Lung (tissue), 12 donors: ENCODE measurements around the gene MERTK. TPM values are rescaled to one million over a fixed set of nuclear protein-coding genes. Genes with fewer than 3 reads are reported as not detected.

ENCODE experiments used
- ATAC-seq: fragments of 200-7000 bp; cut with Tn5 transposase; one replicate; pipeline ENCODE4 v1.9.1; 2020; ENCODE audit warnings: moderate number of reproducible peaks; ENCODE audit not compliant: insufficient read depth, low FRiP score
- DNase-seq, 3 donors: peaks; one replicate each; pipeline ENCODE4 v3.0.0-alpha.2; 2013 to 2017
- H3K27ac ChIP-seq, 2 donors: one replicate each; pipeline ENCODE4 v1.5.1; 2013; ENCODE audit warnings: mild to moderate bottlenecking in 2 of 2, moderate library complexity in 2 of 2, control low read depth in 1 of 2, inconsistent platforms in 1 of 2, low read depth in 1 of 2, low read length in 1 of 2
- H3K27me3 ChIP-seq, 3 donors: one replicate each; pipeline ENCODE4 v1.5.1; 2013; ENCODE audit warnings: low read length in 2 of 3; ENCODE audit not compliant: control insufficient read depth in 3 of 3, insufficient read depth in 3 of 3
- H3K36me3 ChIP-seq, 4 donors: one replicate each; pipeline ENCODE4 v1.5.1; 2013; ENCODE audit warnings: low read length in 4 of 4, mild to moderate bottlenecking in 1 of 4, moderate library complexity in 1 of 4; ENCODE audit not compliant: control insufficient read depth in 4 of 4, insufficient read depth in 4 of 4
- H3K4me1 ChIP-seq, 5 donors: one replicate each; pipeline ENCODE4 v1.5.1; 2013; ENCODE audit warnings: low read length in 5 of 5, mild to moderate bottlenecking in 2 of 5, moderate library complexity in 1 of 5; ENCODE audit not compliant: control insufficient read depth in 5 of 5, insufficient read depth in 5 of 5
- H3K4me3 ChIP-seq: one replicate; pipeline ENCODE4 v1.5.1; 2013; ENCODE audit warnings: mild to moderate bottlenecking, control low read depth, moderate library complexity
- H3K9ac ChIP-seq, 2 donors: one replicate each; pipeline ENCODE4 v1.5.1; 2013; ENCODE audit warnings: low read length in 2 of 2, control low read depth in 1 of 2; ENCODE audit not compliant: insufficient read depth in 1 of 2
- H3K9me3 ChIP-seq, 4 donors: one replicate each; pipeline ENCODE4 v1.5.1; 2013; ENCODE audit warnings: low read length in 3 of 4, mild to moderate bottlenecking in 1 of 4, moderate library complexity in 1 of 4; ENCODE audit not compliant: control insufficient read depth in 4 of 4, insufficient read depth in 3 of 4
- CTCF ChIP-seq: IDR thresholded peaks from 2 replicates; pipeline ENCODE4 v1.5.1; 2012; ENCODE audit warnings: mild to moderate bottlenecking; ENCODE audit errors: control extremely low read depth, extremely low read depth
- WGBS, 2 donors: extraction: QIAGEN DNeasy Blood & Tissue Kit; methylation state at CpG; one replicate each; pipeline ENCODE4 v1.1.7; 2013; 5-methylcytosine and 5-hydroxymethylcytosine counted together
- polyA plus RNA-seq, 2 donors: library from polyadenylated mRNA; stranded (reverse); fragments of 200-250 nt; gene quantifications; one replicate each; pipeline ENCODE4 v1.2.1, GENCODE V29; 2013
- total RNA-seq, 2 donors: library from RNA; depleted of rRNA in 1 of 2; stranded (reverse); fragments of >200 nt in 1 of 2; gene quantifications; one replicate each; pipeline ENCODE4 v1.2.1, GENCODE V29; 2014 to 2021
- donor health status: control.
- donor health status: control.
- donor health status: Bipolar disorder and iron deficiency.
- donor health status: healthy.
- donor health status: DM: yes; HTN: yes; CAD: no.

Gene MERTK
- total and polyA plus RNA-seq, 4 donors: 5.5 to 33.1 (median 22.4) TPM

GRCh38 chr2:111900859-111901258 lies 2.5 kb downstream of the MERTK start:
- no peaks in the 10 kb centered on the region for H3K27me3 ChIP-seq
- TF ChIP-seq CTCF: no peak
- peaks cover 0 to 1% (median 0%) of the 10 kb centered on the region in 4 donors for H3K9me3 ChIP-seq
- WGBS, 2 donors: 21 to 25% methylated on average over 3 of the region's 3 CpGs
- H3K36me3 ChIP-seq: no peaks in the 10 kb centered on the region
- H3K27ac ChIP-seq: no peak overlapping the region
- ATAC-seq (no peak), DNase-seq (peak; percentile 68 to 72 (median 71))
- peaks cover 6 to 28% (median 9%) of the 10 kb centered on the region in 5 donors for H3K4me1 ChIP-seq
- H3K4me3 ChIP-seq: no peak overlapping the region
- no peak overlapping the region for H3K9ac ChIP-seq

DNA sequence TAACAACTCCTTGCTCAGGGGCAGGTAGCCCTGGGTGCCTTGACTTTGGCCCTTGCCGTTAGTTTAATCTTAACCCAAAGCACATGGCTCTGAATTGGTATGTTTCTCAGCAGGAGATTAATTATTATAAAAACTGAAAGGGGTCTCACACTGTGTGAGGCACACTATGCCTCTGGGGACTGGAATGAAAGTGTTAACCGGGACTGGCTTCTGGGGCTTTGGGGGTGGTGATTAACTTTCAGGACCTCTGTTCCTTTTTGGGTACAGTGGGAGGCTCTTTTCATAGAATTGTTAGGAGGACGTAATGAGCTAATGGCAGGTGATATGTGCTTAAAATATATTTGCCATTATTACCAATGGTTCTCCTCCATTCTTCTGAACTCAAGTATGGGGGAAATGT lies 5.1 kb downstream of the MERTK start:
- DNase-seq: no peak
- Histone ChIP-seq H3K27ac (no peak overlapping the region), H3K36me3 (no peaks in the 10 kb centered on the region), H3K4me1 (peaks cover 0 to 34% (median 11%) of the 10 kb centered on the region in 5 donors), H3K9ac (no peak overlapping the region), H3K27me3 (no peaks in the 10 kb centered on the region), H3K4me3 (no peak overlapping the region), H3K9me3 (peaks cover 0 to 1% (median 0%) of the 10 kb centered on the region in 4 donors)
- 72 to 80% methylated on average over 3 of the region's 3 CpGs for WGBS, 2 donors
- no peak for ATAC-seq
- TF ChIP-seq CTCF: no peak

DNA sequence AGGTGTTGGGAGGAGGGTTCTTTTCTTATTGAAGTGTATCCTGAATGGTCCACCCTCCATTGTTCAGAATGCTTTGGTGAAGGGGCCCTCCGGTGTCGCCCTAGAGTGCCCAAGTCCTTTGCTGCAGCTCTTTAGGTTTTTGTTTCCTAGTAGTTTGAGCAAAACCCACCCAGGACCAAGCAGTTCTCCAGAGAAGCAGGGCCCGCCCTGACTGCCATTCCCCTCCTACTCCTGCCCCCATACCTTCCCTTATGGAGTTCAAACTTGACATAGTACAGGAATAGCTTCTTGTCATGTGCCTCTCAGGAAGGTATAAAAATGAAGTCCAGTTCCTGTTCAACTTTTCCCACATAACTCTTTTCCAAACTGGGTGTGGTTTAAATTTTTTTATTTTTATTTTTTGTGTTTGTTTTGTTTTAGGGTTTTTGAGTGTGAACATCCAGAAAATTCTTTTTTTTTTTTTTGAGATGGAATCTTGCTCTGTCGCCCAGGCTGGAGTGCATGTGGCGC lies 5.6 kb downstream of the MERTK start:
- peaks cover 0 to 33% (median 11%) of the 10 kb centered on the region in 5 donors for H3K4me1 ChIP-seq

More for the DNA sequence above, 5.6 kb downstream of the MERTK start:
- TF ChIP-seq CTCF: no peak
- no peaks in the 10 kb centered on the region for H3K36me3 ChIP-seq
- H3K4me3 ChIP-seq: no peak overlapping the region
- no peaks in the 10 kb centered on the region for H3K9me3 ChIP-seq
- WGBS, 2 donors: 91 to 96% methylated on average over 5 of the region's 5 CpGs
- H3K9ac ChIP-seq: no peak overlapping the region
- no peaks in the 10 kb centered on the region for H3K27me3 ChIP-seq
- no peak for DNase-seq
- H3K27ac ChIP-seq: no peak overlapping the region
- ATAC-seq: no peak
